ENCODE data around the gene MYLK4.
A peak's percentile ranks its signal among the peaks of the same experiment; 100 is the strongest.
"Not testable (repeated sequence)": the region's sequence is repeated elsewhere in the genome, so short reads cannot be mapped to it uniquely, and the experiment has no call there.

Gene MYLK4

GRCh38 chr6:2777249-2777648 is 26.5 kb upstream of the MYLK4 start:
- DNase-seq (ENCODE audit: low spot score): no peak

- no peak for DNase-seq (ENCODE audit: low spot score)
Observed at GRCh38 chr6:2775003-2775402, 24.3 kb upstream of the MYLK4 start.

DNA sequence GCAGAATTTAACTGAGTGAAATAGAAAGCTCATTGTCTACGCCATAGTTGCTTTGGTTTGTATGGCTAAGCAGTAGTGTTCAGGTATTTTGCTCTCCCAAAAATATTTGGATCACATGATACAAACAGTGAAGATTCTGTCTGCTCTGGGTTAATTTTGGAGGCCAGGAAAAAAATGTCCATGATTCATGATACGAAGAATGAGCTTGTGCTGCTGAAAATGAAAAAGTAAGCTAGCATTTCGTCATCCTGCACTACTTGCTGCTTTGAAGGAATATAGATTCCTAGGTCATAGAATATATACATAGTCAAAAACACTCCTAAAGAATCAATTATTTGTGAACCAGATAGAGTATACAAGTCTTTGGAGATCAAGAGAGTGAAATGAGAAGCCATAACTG is 22.7 kb upstream of the MYLK4 start:
- DNase-seq (ENCODE audit: low spot score): no peak

- DNase-seq (ENCODE audit: low spot score): no peak
Observed at GRCh38 chr6:2772840-2773239, 22.1 kb upstream of the MYLK4 start.

GRCh38 chr6:2771079-2771478 is 20.4 kb upstream of the MYLK4 start:
- no peak for DNase-seq (ENCODE audit: low spot score)

DNA sequence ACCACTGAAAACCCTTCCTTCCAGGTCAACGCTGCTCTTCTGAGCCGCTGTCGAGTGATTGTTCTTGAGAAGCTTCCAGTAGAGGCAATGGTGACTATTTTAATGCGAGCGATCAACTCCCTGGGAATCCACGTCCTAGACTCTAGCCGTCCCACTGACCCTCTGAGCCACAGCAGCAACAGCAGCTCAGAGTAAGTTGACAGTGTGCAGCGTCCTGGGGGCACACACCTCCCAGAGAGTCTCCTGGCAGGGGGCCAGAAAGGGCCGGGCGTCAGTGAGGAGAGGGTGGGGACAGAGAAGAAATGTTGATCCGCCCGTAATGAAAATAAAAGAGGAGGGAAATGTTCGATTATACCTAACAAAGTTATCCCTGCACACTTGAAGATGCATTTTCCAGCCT is 19.4 kb upstream of the MYLK4 start:
- no peak for DNase-seq (ENCODE audit: low spot score)

- peak; percentile 22 for DNase-seq (ENCODE audit: low spot score)
Observed at GRCh38 chr6:2768696-2769095, 18.0 kb upstream of the MYLK4 start.

DNA sequence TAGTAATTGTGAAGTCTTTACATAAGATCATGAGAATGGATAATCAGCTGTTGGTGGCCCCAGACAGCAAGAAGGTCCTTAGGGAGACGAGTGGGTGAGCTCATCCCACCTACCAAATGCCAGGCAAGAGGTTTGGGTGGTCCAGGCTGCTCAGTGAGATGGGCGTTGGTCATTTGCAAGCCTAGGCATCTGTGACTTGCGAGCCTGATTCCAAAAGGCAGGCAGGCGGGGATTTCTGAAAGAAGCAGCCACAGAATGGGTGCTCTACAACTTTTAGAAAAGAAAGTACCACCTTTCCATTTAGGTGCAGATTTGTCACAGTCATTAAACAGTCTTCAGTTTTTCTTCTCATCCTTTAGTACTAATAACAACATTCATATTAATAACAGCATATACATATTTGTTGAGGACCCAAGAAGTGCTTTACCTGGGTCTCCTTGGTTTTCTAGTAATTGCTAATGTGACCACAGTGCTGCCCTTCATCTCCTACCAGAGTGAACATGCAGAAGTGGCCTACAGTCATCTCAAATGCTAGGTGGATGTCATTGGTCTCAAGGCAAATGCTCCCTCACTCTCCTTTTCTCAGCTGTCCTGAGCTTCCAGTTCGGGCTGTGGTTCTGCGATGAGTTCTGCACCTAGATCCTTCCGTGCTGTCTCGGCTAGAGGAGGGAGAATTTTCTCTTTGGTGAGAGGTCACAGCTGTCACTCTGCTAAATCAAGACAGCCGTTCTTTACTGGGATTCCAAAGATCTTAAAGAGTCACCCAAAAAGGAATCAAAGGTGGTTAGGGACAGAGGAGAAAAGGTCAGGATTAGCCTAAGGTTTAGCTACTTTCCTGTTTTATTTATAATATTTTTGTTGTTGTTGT is 17.2 kb upstream of the MYLK4 start:
- DNase-seq (ENCODE audit: low spot score): peak; percentile 47

DNA sequence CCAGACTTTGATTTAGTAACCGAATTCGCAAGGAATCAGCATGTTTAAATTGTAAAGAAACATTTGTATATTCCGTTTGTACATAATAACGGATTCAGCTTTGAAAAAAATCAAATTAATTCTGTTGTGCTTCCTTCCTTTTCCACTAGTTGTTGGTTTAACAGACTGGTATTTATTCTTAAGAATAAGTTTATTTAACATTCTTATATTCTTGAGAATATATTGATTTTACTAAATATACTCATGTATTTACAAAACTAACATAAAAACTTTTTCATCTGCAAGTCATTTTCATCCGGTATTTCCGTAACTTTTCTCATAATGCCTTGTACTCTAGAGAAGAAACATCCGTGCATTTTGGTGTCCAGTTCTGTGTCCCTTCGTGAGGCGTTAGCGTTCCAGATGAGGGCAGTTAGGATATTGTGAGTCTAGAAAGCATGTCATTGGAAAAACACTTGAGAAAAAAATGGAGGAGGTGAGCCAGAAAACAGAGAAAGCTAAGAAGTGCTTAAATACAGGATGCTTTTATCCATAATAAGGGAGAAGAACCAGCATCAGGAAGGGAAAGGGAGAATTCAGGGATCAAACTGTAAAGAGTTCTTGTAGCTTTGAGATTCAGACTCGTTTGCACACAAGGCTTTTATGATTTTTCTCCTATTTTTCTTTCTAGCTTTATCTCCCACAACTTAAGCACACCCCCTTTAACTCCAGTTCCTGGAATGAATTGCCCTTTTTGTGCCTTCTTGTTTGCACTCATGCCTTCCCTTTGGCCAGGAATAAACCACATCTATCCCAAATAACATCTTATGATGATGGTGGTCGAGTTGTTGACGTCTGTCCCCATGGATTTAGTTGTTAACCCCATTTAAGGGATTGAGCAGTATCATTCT is 16.3 kb upstream of the MYLK4 start:
- DNase-seq (ENCODE audit: low spot score): peak; percentile 32

- DNase-seq (ENCODE audit: low spot score): no peak
Observed at GRCh38 chr6:2765896-2766766, 15.4 kb upstream of the MYLK4 start.

DNA sequence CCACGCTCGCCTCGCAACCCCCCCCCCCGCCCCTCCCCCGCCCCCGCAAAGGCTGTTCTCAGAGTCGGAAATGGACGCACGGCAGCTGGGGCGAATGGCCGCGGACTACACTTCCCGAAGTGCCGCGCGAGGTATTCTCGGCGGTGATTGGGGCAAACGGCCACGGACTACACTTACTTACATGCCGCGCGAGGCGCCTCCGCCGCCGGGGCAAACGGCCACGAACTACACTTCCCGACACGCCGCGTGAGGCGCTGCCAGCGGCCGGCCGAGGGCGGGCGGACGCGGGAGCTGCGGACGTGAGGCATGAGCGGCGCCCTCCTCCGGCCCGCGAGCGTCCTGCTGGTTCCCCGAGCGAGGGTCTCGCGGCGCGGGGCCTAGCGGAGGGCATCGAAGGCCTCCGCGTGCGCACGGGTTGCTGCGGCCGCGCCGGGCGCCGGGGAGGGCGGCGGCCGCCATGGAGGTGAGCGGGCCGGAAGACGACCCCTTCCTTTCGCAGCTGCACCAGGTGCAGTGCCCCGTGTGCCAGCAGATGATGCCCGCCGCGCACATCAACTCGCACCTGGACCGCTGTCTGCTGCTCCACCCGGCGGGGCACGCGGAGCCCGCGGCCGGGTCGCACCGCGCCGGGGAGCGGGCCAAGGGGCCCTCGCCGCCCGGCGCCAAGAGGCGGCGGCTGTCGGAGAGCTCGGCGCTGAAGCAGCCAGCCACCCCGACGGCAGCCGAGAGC is 14.6 kb upstream of the MYLK4 start, which contains the start of gene WRNIP1:
TSS of gene WRNIP1 (plus strand) at position 228 of the 730 bp plus-strand sequence. CDS start at position 458, 230 bp downstream.
- DNase-seq (ENCODE audit: low spot score): peak; percentile 99

GRCh38 chr6:2764610-2765165 is 14.0 kb upstream of the MYLK4 start:
- DNase-seq (ENCODE audit: low spot score): peak; percentile 81

- no peak for DNase-seq (ENCODE audit: low spot score)
Observed at GRCh38 chr6:2763876-2764540, 13.3 kb upstream of the MYLK4 start.

DNA sequence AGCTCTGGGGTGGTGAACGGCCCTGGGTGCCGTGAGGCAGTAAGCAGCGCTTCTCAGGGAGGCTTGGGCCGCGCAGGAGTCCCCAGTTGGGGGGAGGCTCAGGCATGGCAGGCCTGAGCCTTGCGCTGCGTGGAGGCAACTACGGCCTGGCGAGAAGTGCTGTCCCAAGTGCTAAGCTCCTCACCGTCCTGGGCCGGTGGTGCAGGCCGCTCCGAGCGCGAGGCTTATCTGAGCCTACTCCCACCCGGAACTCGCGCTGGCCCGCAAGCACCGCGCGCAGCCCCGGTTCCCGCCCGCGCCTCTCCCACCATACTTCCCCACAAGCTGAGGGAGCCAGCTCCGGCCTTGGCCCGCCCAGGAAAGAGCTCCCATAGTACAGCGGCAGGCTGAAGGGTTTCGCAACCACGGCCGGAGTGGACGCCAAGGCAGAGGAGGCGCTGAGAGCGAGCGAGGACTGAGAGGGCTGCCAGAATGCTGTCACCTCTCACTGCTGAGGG is 12.7 kb upstream of the MYLK4 start:
- no peak for DNase-seq (ENCODE audit: low spot score)

- not testable (repeated sequence) for DNase-seq (ENCODE audit: low spot score)
Observed at GRCh38 chr6:2762868-2763267, 12.1 kb upstream of the MYLK4 start.

DNA sequence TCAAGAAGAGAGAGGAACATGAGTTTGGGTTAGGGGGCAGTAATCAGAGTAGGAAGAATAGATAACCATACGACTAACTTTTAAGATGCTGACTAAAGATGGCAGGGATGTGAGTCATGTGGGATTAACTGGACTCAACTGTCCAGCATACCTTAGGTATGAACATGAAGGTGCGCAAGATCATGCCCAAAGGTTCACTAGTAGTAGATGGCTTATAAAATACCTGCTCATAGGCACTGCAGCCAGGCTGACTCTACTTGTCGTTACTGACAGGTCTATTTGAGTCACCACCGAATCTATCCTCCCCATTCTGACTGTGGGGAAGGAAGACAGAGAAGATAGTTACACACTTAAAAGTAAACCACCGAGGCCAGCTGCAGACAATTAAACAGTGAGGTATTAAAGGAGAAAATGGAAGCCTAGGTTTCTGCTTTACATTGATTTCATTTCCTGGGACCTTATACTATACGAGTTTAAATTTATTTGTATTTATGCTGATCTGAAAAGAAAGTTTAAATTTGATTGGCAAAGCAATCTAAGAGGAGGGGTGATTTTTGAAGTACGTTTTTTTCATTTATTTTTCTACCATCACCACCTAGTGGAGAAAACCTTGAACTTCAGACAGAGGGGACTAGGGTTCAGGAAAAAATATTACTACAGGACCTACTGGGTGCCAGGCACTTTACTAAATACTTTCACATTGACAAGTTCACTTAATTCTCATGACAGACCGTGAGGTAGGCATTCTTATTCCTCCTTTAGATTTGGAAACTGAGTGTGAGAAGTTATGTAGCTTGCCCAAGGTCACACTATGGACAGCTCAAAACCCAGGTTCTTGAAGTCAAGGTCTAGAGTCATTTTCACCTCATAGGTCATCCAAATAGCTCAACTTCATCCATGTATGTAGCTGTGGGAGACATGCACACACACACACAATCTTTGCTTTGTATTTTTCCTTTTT is 10.4 kb upstream of the MYLK4 start:
- no peak for DNase-seq (ENCODE audit: low spot score)

DNA sequence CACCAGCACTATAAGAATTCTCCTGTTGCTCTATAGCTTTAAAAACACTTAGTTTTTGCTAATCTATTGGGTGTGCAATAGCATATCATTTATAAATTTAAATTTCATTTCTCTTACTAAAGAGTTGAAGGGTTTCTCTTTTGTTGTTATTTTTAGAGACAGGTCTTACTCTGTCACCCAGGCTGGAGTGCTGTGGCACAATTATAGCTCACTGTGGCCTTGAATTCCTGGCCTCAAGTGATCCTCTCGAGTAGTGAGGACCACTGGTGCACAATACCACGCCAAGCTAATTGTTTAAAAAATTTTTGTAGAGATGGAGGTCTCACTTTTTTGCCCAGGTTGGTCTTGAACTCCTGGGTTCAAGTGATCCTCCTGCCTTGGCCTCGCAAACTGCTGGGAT is 8.3 kb upstream of the MYLK4 start:
- DNase-seq (ENCODE audit: low spot score): no peak

DNA sequence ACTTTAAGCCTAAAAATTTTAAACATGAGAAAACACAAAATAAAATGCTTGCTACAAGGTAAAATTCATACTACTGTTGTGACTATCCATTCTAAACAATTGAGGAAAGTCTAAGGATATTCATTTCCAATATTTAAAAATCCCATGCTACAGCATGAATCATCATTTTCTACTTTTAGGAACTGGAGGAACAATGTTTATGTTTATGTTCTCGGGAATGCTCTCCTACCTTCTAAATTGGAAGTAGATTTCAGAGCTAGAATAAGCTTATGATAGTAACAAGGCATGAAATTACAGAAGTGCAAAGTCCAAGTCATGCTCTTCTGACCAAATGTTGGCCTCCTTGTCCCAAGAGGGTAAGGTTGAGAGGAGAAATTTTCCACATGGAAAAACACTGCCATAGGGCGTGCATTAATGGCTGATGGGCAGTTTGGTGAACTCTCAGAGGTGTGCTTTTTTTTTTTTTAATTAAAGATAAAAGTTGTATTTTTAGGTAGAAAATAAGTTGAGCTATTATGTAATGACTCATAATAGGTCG is 6.0 kb upstream of the MYLK4 start:
- no peak for DNase-seq (ENCODE audit: low spot score)

- DNase-seq (ENCODE audit: low spot score): no peak
Observed at GRCh38 chr6:2756241-2756640, 5.5 kb upstream of the MYLK4 start.
